Mesendoderm (in vitro differentiated cells): ENCODE results near the gene TMEM219.
"Not testable (repeated sequence)": the region's sequence is repeated elsewhere in the genome, so short reads cannot be mapped to it uniquely, and the experiment has no call there.

Source experiments
- DNase-seq: peaks from one replicate; pipeline ENCODE4 v3.0.0; 2013
- H2AK5ac ChIP-seq: 2 replicates; pipeline ENCODE4 v1.6.1; 2013; ENCODE audit warnings: low read length, inconsistent platforms
- H2BK120ac ChIP-seq: 2 replicates; pipeline ENCODE4 v1.6.1; 2013; ENCODE audit warnings: low read depth, mild to moderate bottlenecking, low read length, moderate library complexity, mixed read lengths
- H2BK15ac ChIP-seq: replicated peaks from 2 replicates; pipeline ENCODE4 v1.6.1; 2013; ENCODE audit warnings: low read depth, mild to moderate bottlenecking, moderate library complexity
- H2BK5ac ChIP-seq: 2 replicates; pipeline ENCODE4 v1.6.1; 2013; ENCODE audit warnings: low read length, inconsistent platforms
- H3K18ac ChIP-seq: 2 replicates; pipeline ENCODE4 v1.6.1; 2013; ENCODE audit warnings: mild to moderate bottlenecking, low read length, mixed read lengths
- H3K23ac ChIP-seq: one replicate; pipeline ENCODE4 v1.6.1; 2013; ENCODE audit warnings: low read length
- H3K27ac ChIP-seq: 2 replicates; pipeline ENCODE4 v1.5.1; 2013; ENCODE audit warnings: low read depth, mild to moderate bottlenecking, inconsistent platforms, low read length, moderate library complexity
- H3K27me3 ChIP-seq: 2 replicates; pipeline ENCODE4 v1.6.1; 2013; ENCODE audit warnings: low read length, control low read depth, mild to moderate bottlenecking, inconsistent platforms; ENCODE audit not compliant: insufficient read depth, poor library complexity
- H3K36me3 ChIP-seq: 2 replicates; pipeline ENCODE4 v1.6.1; 2013; ENCODE audit warnings: low read length, inconsistent platforms; ENCODE audit not compliant: control insufficient read depth, insufficient read depth
- H3K4ac ChIP-seq: one replicate; pipeline ENCODE4 v1.6.1; 2013; ENCODE audit warnings: low read depth, mild to moderate bottlenecking, low read length, moderate library complexity
- H3K4me1 ChIP-seq: 2 replicates; pipeline ENCODE4 v1.6.1; 2013; ENCODE audit warnings: low read depth, low read length, inconsistent platforms; ENCODE audit not compliant: control insufficient read depth
- H3K4me2 ChIP-seq: 2 replicates; pipeline ENCODE4 v1.6.1; 2013; ENCODE audit warnings: low read length
- H3K4me3 ChIP-seq: 2 replicates; pipeline ENCODE4 v1.5.1; 2013; ENCODE audit warnings: mild to moderate bottlenecking, low read length
- H3K56ac ChIP-seq: one replicate; pipeline ENCODE4 v1.6.1; 2013; ENCODE audit warnings: low read length
- H3K79me1 ChIP-seq: 2 replicates; pipeline ENCODE4 v1.6.1; 2013; ENCODE audit warnings: low read length, inconsistent platforms
- H3K79me2 ChIP-seq: 2 replicates; pipeline ENCODE4 v1.6.1; 2013; ENCODE audit warnings: mild to moderate bottlenecking, low read length; ENCODE audit not compliant: control insufficient read depth, insufficient read depth
- H3K9ac ChIP-seq: 2 replicates; pipeline ENCODE4 v1.6.1; 2013; ENCODE audit warnings: low read length, inconsistent platforms
- H4K5ac ChIP-seq: one replicate; pipeline ENCODE4 v1.6.1; 2013; ENCODE audit warnings: low read length
- H4K8ac ChIP-seq: one replicate; pipeline ENCODE4 v1.6.1; 2013; ENCODE audit warnings: low read depth, mild to moderate bottlenecking, control low read depth, low read length, moderate library complexity
- WGBS: extraction: QIAGEN DNeasy Blood & Tissue Kit; methylation state at CpG from one replicate; pipeline ENCODE4 v1.1.7; 2013; ENCODE audit warnings: low lambda C conversion rate, missing lambda C conversion rate; ENCODE audit not compliant: insufficient coverage; ENCODE audit errors: extremely low coverage; 5-methylcytosine and 5-hydroxymethylcytosine counted together

TMEM219 gene

GRCh38 chr16:30012598-30012997 is 50.7 kb downstream of the TMEM219 start:
- not testable (repeated sequence) for H3K36me3 ChIP-seq, H3K56ac ChIP-seq, H3K27ac ChIP-seq, H2AK5ac ChIP-seq, H3K4ac ChIP-seq, H3K23ac ChIP-seq, H3K4me3 ChIP-seq, H4K5ac ChIP-seq, H2BK120ac ChIP-seq, H3K27me3 ChIP-seq, H3K9ac ChIP-seq, H3K18ac ChIP-seq, H3K79me2 ChIP-seq, H3K4me1 ChIP-seq, H2BK15ac ChIP-seq, H3K79me1 ChIP-seq, H3K4me2 ChIP-seq, DNase-seq, H4K8ac ChIP-seq, H2BK5ac ChIP-seq
- no CpG with 5 or more reads among the region's 14 CpGs for WGBS

GRCh38 chr16:30015450-30015849 is 53.6 kb downstream of the TMEM219 start:
- not testable (repeated sequence) for H3K79me2 ChIP-seq, H2BK5ac ChIP-seq, H3K36me3 ChIP-seq, H4K8ac ChIP-seq, H3K18ac ChIP-seq, H2AK5ac ChIP-seq, H2BK15ac ChIP-seq, H3K23ac ChIP-seq, H2BK120ac ChIP-seq, H3K4me3 ChIP-seq, H3K27ac ChIP-seq, H3K9ac ChIP-seq, H3K4me1 ChIP-seq, DNase-seq, H3K4me2 ChIP-seq, H3K56ac ChIP-seq, H4K5ac ChIP-seq, H3K79me1 ChIP-seq, H3K27me3 ChIP-seq, H3K4ac ChIP-seq
- no CpG with 5 or more reads among the region's 7 CpGs for WGBS

- no peak for DNase-seq
- Histone ChIP-seq H2BK5ac (no peak overlapping the region), H3K27me3 (no peaks in the 10 kb centered on the region), H3K9ac (no peak overlapping the region), H4K5ac (no peak overlapping the region), H3K23ac (no peak overlapping the region), H3K56ac (no peak overlapping the region), H4K8ac (no peak overlapping the region), H2BK15ac (no peak overlapping the region), H3K79me1 (no peaks in the 10 kb centered on the region), H3K18ac (no peak overlapping the region), H3K4me3 (no peak overlapping the region), H2BK120ac (no peak overlapping the region), H3K4ac (no peak overlapping the region), H3K36me3 (no peaks in the 10 kb centered on the region), H3K4me1 (no peaks in the 10 kb centered on the region), H3K27ac (no peak overlapping the region), H2AK5ac (no peak overlapping the region), H3K4me2 (no peak overlapping the region), H3K79me2 (no peaks in the 10 kb centered on the region)
- WGBS, result no CpG with 5 or more reads among the region's 8 CpGs
Observed at GRCh38 chr16:30016555-30017276, 54.8 kb downstream of the TMEM219 start.

GRCh38 chr16:30017277-30017656 is 55.4 kb downstream of the TMEM219 start:
- Histone ChIP-seq H3K79me2 (no peaks in the 10 kb centered on the region), H2AK5ac (no peak overlapping the region), H3K27ac (no peak overlapping the region), H3K4me1 (no peaks in the 10 kb centered on the region), H2BK5ac (no peak overlapping the region), H4K5ac (no peak overlapping the region), H3K18ac (no peak overlapping the region), H3K56ac (no peak overlapping the region), H3K9ac (no peak overlapping the region), H3K4ac (no peak overlapping the region), H3K36me3 (no peaks in the 10 kb centered on the region), H3K79me1 (no peaks in the 10 kb centered on the region), H3K4me2 (no peak overlapping the region), H3K23ac (no peak overlapping the region), H3K27me3 (no peaks in the 10 kb centered on the region), H4K8ac (no peak overlapping the region), H3K4me3 (no peak overlapping the region), H2BK15ac (no peak overlapping the region), H2BK120ac (no peak overlapping the region)
- no peak for DNase-seq
- no CpG with 5 or more reads among the region's 2 CpGs for WGBS

- H3K4me3 ChIP-seq, H3K23ac ChIP-seq, H3K18ac ChIP-seq, H2AK5ac ChIP-seq, H3K79me2 ChIP-seq, H3K27ac ChIP-seq, H4K5ac ChIP-seq, H3K4me1 ChIP-seq, H3K4me2 ChIP-seq, H2BK120ac ChIP-seq, DNase-seq, H3K4ac ChIP-seq, H4K8ac ChIP-seq, H3K9ac ChIP-seq, H3K79me1 ChIP-seq, H3K36me3 ChIP-seq, H2BK15ac ChIP-seq, H2BK5ac ChIP-seq, H3K27me3 ChIP-seq, H3K56ac ChIP-seq: not testable (repeated sequence)
- WGBS, result no CpG with 5 or more reads among the region's 4 CpGs
Observed at GRCh38 chr16:30017937-30018336, 56.1 kb downstream of the TMEM219 start.

GRCh38 chr16:30018731-30019158 is 56.9 kb downstream of the TMEM219 start:
- DNase-seq, result peak; percentile 39

More at GRCh38 chr16:30018731-30019158, 56.9 kb downstream of the TMEM219 start:
- Histone ChIP-seq H3K4ac (no peak overlapping the region), H3K79me1 (no peaks in the 10 kb centered on the region), H2BK120ac (no peak overlapping the region), H3K36me3 (no peaks in the 10 kb centered on the region), H3K4me2 (no peak overlapping the region), H4K5ac (no peak overlapping the region), H4K8ac (no peak overlapping the region), H2BK15ac (no peak overlapping the region), H3K56ac (no peak overlapping the region), H2BK5ac (no peak overlapping the region), H3K23ac (no peak overlapping the region), H3K9ac (no peak overlapping the region), H3K27me3 (no peaks in the 10 kb centered on the region), H3K18ac (no peak overlapping the region), H3K79me2 (no peaks in the 10 kb centered on the region), H3K4me3 (no peak overlapping the region), H3K27ac (no peak overlapping the region), H2AK5ac (no peak overlapping the region), H3K4me1 (no peaks in the 10 kb centered on the region)
- no CpG with 5 or more reads among the region's 4 CpGs for WGBS
